ENCODE measurements around the gene IL3RA.
"Not testable (repeated sequence)": the region's sequence is repeated elsewhere in the genome, so short reads cannot be mapped to it uniquely, and the experiment has no call there.

- TF ChIP-seq, protein P1, sequence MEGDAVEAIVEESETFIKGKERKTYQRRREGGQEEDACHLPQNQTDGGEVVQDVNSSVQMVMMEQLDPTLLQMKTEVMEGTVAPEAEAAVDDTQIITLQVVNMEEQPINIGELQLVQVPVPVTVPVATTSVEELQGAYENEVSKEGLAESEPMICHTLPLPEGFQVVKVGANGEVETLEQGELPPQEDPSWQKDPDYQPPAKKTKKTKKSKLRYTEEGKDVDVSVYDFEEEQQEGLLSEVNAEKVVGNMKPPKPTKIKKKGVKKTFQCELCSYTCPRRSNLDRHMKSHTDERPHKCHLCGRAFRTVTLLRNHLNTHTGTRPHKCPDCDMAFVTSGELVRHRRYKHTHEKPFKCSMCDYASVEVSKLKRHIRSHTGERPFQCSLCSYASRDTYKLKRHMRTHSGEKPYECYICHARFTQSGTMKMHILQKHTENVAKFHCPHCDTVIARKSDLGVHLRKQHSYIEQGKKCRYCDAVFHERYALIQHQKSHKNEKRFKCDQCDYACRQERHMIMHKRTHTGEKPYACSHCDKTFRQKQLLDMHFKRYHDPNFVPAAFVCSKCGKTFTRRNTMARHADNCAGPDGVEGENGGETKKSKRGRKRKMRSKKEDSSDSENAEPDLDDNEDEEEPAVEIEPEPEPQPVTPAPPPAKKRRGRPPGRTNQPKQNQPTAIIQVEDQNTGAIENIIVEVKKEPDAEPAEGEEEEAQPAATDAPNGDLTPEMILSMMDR (IDR thresholded peaks at IDR 0.05), result not testable (repeated sequence)
- not testable (repeated sequence) for TF ChIP-seq POLR2A (IDR thresholded peaks at IDR 0.05)
These were observed 69.2 kb downstream of the IL3RA start for GRCh38 chrX:1405769-1406168.
